ENCODE data around the gene SNX3.

The SNX3 gene

DNA sequence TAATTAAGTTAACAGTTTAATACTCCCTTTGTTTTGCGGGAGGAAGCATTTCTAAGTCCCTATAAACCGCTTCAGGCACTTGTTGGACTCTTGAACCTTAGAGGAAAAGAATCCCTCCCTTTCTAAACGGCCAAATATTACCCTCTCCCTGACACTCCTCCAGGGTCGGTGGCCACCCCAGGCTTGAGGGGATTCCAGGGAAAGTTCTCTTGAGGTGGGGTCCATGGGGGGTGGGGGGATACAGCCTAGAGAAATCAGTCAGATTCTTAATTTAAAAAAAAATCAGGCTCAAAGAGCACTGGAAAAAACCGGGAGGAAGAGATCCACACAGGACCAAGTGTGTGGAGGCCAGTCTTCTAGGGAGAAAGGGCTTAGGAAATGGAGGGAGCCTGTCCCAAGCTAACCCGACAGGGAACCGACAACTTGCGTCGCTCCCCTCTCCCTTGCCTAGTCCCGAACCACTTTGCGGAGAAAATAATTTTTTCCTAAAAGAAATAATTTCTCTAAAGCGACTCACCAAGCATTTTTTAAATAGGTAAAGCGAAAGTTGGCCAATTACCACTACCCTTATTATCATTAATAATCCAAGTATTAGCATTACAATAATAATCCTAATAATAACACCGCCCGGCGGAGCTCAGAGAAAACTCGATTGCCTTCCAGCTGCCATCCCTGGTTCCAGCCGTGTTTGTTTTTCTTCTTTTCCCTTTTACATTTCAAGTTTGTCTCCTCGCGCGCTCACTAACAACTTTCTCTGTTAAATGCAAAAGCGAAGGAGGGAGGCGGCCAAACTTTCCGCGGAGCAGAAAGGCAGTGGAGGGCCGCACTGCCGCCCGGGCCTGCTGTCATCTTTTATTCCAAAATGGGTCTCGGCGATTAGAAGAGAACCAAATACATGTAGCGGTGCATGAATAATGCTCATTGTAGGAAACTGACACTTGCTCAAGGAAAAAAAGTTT is 90.2 kb downstream of the SNX3 start:
- DNase-seq (ENCODE audit: low read depth in 2 of 2), result no peak

DNA sequence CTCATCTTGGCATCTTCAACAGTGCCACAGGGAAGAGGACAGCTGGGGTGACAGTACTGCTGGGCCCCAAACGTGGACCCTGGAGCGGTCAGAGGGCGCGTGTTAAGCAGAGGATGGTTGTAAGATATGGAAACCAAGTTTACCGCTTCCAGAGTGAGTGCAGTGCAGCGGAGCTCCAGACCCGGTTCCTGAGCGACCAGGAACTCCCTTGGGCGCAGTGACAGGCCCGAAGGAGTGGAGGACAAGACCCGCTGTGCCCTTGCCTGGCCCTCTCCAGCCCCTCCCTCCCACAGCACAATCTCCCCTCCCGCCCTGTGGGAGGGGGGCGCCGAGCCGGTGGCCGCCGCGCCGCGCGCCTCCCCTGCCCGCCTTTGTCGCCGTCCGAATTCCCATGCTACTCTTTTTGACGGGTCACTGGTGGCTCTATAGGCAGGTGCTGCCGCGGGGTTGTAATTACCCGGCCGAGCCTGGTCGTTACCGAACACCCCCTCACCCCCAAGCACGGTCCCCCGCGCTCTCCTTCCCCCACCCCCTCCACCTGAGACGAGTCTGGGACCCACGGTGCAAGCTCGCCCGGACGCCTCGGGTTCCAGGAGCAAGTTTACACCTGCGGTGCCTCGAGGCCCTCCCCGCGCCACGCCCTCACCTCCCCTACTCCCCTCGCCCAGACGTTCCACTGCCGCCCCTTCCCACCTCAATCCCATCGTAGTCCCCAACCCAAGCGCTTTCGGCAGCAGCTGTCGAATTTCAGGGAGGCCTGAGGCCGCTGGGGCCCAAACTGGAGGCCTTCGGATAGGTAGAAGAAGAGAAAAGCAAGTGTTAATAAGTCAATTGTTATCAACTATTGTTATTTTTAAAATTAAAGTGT is 91.1 kb downstream of the SNX3 start:
- DNase-seq (ENCODE audit: low read depth in 2 of 2), result no peak

DNA sequence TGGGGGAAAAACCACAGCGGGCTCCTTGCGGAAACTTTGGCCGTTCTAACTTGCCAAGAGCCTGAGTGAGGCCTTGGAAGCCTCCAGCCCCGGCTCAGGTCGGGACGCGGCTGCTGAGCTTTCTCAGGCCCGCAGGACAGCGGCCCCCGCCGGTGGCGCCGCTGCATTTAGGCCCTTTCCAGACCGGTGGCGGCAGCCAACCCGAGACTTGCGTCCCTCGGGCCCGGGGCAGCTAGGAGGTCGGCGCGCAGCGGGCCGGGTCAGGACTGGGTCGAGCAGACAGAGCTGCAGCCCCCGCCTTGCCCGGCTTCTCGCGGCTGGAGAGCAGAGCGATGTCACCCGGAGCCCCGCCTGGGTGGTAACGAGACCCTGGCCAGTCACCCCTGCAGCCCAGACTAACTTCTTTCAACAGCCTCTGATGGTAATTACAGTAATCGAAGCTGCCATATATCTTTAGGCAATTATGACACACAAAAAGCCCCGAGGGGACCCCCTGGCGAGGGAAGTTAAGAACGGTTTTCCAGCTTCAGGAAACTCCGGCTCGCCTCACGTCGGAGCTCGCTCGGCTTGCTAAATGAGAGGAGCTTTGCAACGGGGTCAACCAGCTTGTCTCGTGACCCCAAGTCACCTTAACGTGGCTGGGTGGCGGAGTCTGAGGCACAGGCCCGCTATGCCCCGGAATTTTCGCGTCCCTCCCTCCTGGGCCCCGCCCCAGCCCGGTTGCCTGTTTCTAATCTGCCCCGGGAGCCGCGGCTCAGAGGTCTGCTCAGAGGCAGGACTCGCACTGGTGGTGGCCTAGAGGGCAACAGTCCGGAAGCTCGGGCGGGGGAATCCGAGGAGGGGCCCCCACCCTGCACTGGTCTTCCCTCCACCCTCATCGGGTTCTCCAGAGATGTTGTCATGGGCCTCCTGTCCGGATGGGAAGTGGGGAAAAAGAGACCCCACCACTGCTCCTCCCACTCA is 92.1 kb downstream of the SNX3 start:
- DNase-seq (ENCODE audit: low read depth in 2 of 2), result no peak

DNA sequence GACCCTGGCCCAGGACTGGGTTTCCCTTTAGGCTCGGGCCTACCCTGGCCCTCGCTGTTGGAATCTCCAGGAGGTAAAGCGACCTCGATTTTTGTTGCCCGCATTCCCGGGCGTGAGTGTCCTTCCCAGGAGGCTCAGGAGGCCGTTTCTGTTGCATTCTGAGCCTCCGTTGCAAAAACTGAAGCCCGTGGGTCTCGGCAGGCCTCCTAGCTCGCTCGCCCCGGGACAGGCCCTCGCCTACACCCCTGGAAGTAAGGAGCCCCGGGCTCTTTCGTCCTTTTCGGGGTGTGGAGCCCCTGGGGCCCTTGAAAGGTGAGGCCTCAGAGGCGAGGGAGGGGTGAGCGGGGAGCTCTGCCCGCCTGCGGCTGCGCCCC is 92.8 kb downstream of the SNX3 start:
- DNase-seq (ENCODE audit: low read depth in 2 of 2), result no peak

DNA sequence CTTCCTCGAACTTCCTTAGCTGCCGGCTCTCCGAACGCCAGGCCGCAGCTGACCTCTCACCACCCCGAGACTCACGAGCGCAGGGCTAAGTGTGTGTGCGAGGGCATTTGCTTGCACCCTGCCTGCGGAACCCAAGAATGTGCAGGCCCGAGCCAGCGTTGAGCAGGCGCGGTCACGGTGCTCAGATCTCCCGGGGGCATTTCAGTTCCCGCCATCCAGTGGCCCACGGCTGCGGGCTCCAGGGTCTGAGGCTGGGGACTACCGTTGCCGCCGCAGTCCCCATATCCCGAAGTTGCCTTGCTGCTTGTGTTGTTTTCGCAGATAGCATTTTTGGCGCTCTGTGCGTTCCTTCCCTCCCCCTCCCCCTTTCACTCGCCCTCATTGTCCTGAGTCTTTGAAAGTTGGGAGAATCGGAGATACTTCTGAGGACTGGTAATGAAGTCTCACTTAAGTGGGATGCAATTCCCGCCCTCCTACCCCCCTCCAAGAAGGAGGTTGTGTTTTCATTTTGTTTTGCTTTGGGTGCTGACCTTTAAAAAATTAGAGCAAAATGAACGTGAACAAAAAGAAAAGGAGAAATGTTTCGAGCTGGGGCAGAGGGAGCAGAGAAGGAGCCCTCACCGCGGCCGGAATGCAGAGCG is 93.3 kb downstream of the SNX3 start:
- no peak for DNase-seq (ENCODE audit: low read depth in 2 of 2)

DNA sequence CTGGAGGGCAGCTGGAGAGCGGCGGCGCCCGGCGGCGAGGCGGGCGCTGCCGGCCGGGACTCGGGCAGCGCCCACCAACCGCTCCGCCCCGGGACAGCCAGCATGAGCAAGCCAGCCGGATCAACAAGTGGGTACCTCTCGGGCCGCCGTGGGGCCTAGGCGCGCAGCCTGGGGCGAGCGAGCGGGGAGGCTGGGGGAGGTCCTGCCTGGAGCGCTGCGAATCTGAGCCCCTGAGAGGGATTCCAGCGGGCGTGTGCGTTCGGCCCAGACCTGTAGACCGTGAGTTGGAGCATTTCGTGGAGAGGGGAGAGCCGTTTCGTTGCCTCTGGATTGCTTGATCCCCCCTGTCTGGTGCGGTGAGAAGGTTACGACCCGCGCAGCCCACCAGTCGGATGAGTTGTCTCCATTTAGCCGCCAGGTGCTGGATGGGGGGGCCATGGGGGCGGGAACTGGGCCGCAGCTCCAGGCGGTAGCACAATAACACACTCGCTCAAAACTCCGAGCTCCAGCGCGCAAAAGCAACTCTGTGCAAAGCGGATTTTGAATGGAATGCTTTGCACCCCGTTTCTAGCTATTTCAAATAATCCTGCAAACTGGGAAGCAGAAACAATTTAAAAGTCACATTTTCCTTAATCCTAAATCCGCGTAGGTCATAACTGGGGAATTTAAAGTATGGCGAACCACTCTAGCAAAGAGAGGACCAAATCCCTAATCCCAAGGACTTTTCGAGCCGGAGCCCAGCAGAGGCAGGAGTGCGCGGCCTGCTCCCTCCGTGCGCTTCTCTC is 94.0 kb downstream of the SNX3 start:
- DNase-seq (ENCODE audit: low read depth in 2 of 2), result no peak

DNA sequence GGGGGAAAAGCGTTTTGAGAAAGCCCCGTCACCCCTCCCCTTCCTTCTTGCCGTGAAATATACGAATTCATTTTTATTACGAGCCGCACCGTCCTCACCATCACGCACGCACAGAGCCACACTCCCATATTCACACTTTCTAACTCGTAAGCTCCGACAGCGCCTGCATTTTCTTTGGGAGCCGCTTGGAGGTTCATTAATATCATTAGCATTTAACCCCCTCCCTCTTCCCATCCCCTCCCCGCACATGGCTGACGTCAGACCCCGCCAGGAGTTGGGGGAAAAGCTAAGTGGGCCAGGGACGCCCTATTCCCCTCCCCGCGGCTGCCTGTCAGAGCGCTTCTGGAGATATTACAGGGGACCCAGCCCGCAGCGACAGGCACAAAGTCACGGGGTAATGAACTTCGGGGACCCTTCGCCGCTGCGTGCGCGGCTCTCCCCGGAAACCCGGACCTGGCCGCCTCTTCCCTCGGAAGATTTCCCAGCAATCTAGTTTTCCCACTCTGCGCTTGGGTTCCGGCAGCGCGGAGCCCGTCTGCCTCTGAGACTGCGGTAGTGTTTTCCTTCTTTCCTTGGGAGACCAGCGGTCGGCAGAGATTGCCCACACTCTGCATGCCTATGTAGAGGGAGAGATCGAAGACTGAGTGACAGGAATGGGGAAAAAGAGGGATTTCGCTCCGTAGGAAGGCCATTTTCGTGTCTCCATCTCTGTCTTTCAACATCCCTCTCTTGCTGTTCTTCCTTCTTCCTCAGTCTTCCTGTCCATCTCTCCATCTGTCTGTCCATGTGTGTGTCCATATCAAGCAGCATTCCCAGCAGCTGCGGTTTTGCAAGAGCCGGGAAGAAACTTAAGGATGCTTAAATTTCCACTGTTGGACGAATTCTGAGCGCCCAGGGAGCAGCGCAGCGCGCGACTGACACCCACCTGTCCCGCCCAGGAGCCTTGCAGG is 94.9 kb downstream of the SNX3 start, which contains the start of gene NR2E1:
NR2E1 (plus strand) TSS at position 309 of the 950 bp plus-strand sequence. CDS start 744 bp downstream, outside the sequence.
- DNase-seq (ENCODE audit: low read depth in 2 of 2), result no peak

DNA sequence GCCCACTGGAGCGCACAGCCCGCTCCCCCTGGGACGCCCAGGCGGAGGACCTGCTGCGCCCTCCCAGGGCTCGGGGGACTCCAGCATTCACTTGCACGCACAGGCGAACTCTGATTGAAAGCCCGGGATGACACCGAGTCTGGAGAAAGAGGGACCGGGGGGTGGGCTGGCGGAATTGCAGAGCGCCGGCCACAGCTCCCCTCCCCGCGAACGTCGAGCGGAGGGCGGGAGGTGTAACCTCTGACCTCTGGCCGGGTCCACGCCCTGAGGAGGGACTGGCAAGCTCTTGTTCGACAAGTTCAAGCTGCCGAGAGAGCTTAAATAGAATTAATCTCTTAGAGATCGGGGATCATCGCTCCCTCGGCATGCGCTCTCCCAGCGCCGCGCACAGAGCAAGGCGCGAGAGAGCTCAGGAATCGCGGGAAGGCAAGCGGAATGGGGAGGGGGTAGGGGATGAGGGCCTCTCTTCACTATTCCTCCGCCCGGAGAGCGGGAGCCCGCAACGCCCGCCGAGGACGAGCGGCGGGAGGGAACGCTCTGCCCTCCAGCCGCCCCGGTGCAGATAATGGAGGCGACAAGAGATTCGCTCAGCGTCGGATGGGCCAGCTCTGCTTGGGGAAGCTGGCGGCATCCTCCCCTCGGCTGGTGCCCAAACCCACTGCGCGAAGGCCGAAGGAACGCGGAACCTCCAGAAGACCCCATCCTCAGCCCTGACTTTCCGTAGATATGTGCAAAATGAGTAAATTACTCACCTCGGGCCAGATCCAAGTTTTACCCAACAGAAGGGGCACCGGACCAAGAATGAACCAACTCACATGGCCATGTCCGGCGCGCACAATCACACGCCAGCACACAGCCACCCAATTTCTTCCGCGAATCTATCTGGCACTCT is 95.8 kb downstream of the SNX3 start:
- DNase-seq (ENCODE audit: low read depth in 2 of 2), result no peak

DNA sequence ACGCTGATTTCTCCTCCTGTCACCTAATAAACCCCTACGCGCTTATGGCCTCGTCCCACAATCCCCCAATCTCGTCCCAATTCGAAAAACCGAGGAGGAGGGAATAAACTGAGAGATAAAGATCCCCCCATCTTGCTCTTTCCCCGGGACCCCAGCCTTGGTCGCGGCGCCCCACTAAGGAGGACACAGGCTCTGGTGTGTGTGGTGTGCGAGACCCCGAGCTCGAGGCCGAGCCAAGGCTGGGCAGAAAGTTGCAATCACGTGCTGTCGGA is 96.4 kb downstream of the SNX3 start:
- no peak for DNase-seq (ENCODE audit: low read depth in 2 of 2)

DNA sequence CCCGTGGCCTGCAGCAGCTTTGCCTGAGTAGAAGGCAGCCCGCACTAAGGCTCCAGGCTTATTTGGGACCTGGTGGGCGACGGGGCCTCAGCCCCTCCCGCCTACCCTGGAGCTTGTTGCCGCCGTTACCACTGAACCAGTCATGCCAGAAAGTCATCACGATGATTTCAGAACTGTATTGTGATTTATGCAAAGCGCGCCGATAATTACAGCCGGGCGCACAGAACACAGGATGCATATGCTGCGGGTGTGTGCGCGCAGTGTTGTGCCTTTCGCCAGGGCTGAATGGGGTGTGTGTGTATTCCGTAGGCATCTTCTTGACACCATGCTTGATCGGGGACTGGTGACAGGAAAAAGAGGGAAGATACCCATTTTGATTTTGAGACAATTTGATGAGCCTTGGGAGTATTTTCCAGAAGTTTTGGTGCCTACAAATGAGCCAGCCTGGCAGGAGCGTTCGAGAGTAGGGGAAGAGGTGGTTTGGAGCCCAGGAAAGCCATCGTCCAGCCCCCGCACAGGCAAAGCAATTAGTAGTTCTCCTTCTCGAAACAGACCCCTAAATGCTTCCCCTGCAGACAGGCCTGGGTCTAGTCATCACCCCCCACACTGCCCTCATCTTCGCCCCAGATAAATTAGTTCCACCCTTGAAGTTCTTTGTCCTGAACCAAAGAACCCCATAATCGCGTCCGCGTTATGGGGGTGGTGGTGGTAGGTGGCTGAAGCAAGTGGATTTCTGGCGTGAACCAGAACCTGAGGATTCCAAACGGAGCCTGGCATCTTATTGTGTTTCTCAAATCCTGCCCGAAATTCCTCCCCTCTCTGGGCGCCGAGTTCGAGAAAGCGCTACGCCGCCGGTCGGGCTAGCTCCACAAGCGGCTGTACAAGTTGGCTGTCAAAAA is 96.9 kb downstream of the SNX3 start:
- no peak for DNase-seq (ENCODE audit: low read depth in 2 of 2)

DNA sequence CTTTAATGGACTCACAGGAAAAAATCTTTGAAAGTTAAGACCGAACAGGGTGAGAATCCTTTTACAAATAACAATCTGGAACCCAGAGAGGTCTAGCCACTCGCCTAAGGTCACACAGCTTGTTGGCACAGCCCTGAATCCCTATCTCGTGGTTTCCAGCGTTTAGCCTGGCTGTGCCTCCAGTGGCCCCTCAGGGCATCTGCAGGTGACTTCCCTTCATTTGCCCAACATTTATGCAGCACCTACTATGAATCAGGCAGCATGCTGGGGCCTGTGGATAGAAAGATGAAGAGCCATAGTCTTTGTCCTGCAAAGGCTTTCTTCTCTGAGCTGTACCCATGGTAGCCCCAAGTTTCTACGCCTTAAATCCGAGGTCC is 97.6 kb downstream of the SNX3 start:
- no peak for DNase-seq (ENCODE audit: low read depth in 2 of 2)

DNA sequence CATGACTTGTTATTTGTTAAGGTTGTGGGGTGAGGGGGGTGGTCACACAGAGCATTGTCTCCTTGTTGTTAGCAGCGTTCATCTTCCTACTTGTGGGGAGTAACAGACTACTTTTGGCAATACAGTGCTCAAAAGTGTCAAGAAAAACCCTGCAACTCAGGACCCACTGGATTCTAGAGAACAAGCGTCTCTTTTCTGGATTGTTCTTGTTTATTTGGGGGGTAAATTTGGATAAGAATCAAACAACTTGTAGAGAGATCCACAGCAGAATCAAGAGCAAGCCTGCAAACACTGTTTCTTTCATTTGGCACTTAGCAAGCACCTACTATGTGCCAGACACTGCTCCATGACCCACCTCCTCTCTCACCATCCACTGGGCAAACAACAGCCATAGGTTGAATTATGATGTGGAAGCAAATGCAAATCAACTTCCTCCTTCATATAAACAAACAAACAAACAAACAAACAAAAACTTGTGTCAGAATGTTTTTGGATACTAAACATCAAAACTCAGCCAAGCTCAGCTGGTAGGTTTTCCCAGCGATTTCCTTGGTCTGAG is 99.0 kb downstream of the SNX3 start:
- DNase-seq (ENCODE audit: low read depth in 2 of 2), result no peak

Measured in stimulated activated CD4-positive, alpha-beta T cell treated with anti-CD3 and anti-CD28 coated beads, Interleukin-1b, Interleukin-23, amount 100 ng/mL, for 4 hours (primary cell).